ENCODE measurements around the gene CNPPD1.

The CNPPD1 gene

DNA sequence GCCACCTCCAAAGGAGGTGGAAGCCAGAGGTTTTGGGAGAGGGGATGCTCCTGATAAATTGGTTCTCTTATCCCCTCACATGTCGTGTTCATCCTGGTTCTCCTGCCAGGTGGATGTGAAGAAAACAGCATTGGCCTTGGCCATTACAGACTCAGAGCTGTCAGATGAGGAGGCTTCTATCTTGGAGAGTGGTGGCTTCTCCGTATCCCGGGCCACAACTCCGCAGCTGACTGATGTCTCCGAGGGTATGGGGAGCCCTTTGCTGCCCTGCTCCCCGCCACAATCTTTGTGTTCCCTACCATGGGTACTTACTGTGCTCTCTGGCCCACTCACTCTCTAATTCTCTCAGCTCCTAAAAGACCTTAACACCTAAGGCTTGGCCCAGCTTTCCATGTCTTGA, 4.8 kb upstream of the CNPPD1 start:
- in situ Hi-C loops (cut with HindIII; ENCODE audit: low sequenced_read_pairs) = loop anchor here (5.0 kb wide), 2 partner anchors 44 to 61 kb away; no protein-coding TSS in a partner anchor

DNA sequence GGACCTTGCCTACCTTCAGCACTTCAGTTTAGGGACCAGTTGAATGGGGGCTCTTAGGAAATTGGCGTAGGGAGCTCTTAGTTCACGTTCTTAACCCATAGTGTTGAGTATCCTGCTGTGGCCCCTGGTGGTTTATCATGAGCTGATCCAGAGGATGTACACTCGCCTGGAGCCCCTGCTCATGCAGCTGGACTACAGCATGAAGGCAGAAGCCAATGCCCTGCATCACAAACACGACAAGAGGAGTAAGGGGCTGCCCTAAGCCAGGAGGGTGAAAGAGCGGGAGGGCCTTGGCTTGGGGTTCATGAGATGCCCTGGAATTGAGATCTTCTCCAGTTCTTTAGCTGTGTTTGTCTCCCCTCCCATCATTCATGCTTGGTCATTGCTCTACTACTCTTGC, 4.2 kb upstream of the CNPPD1 start:
- in situ Hi-C loops (cut with HindIII; ENCODE audit: low sequenced_read_pairs) = loop anchor here (5.0 kb wide), 2 partner anchors 44 to 61 kb away; no protein-coding TSS in a partner anchor

GRCh38 chr2:219179601-219180465, 3.1 kb upstream of the CNPPD1 start:
- in situ Hi-C loops (cut with HindIII; ENCODE audit: low sequenced_read_pairs) = loop anchor here (5.0 kb wide), 2 partner anchors 43 to 62 kb away; no protein-coding TSS in a partner anchor

- in situ Hi-C loops (cut with HindIII; ENCODE audit: low sequenced_read_pairs) = no loop called here
These were observed 1.9 kb upstream of the CNPPD1 start for GRCh38 chr2:219178377-219179175.

- in situ Hi-C loops (cut with HindIII; ENCODE audit: low sequenced_read_pairs) = no loop called here
These were observed 1.0 kb upstream of the CNPPD1 start, which contains the start of gene RETREG2 for GRCh38 chr2:219177552-219178376. Gene RETREG2, plus strand, starts transcription at chr2:219178275. Its CDS starts 78 bp downstream, at chr2:219178353.

DNA sequence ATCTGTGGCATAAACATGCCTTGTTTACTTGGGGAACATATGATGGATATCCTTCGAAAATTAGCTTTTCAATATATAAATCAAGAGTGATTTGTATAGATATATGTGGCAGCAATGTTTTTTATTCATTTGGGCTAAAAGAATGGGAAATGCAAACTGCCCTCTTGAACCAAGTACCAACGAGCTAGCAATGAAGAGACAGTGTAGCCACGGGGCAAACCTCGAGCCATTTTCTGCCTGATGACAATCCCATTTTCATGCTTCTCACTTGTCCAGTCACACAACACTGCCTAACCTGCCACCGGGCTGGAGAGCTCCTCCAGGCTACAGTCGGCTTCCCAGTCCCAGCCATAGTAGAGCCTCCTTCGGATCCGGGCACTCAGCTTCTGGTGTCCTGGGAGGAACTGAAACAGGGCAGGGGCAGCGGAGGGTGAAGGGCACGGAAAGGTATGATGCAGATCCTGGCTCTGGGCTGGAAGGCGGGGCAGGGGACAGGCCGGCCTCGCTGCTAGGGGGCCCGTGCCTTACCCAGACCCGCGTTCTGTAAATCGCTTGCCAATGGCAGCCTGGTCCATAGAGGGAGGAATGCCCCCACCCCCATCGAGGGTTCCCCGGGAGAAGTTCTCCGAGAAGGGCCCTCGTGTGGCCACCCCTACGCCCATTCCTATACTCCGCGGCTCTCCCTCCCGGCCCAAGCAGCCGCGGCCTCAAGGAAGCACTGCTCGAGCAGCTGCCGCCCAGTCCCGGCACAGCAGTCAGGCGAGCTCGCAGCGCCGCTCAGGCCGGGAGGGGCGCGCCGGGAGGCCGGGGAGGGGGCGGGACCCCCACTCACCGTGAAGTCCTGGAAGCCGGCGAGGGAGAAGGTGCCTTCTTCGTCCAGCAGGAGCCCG, 552 bp downstream of the CNPPD1 start:
- in situ Hi-C loops (cut with HindIII; ENCODE audit: low sequenced_read_pairs) = no loop called here

DNA sequence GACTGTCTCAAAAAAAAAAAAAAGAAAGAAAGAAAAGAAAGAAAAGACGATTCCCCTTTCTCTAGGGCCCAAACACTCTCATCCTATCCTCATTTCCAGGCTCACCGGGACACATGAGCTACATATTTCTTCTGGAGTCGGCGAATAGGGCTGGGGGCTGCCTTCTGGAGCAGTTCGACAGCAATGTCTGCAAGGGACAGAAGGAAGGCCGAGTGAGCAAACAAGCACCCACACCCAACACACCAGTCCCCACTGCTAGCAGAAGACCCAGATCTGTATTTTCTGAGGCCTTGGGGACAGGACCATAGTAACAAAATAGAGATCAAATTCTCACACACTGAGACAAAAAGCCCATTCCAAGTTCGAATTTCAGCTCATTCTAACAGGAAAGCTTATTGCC, 1.2 kb downstream of the CNPPD1 start:
- in situ Hi-C loops (cut with HindIII; ENCODE audit: low sequenced_read_pairs) = no loop called here

GRCh38 chr2:219174801-219175200, 1.9 kb downstream of the CNPPD1 start:
- in situ Hi-C loops (cut with HindIII; ENCODE audit: low sequenced_read_pairs) = no loop called here

- in situ Hi-C loops (cut with HindIII; ENCODE audit: low sequenced_read_pairs) = no loop called here
These were observed 2.6 kb downstream of the CNPPD1 start for GRCh38 chr2:219174146-219174545.

- in situ Hi-C loops (cut with HindIII; ENCODE audit: low sequenced_read_pairs) = no loop called here
These were observed 3.5 kb downstream of the CNPPD1 start for GRCh38 chr2:219173176-219173575.

- in situ Hi-C loops (cut with HindIII; ENCODE audit: low sequenced_read_pairs) = no loop called here
These were observed 4.2 kb downstream of the CNPPD1 start for GRCh38 chr2:219172231-219173154.

- in situ Hi-C loops (cut with HindIII; ENCODE audit: low sequenced_read_pairs) = no loop called here
These were observed 5.5 kb downstream of the CNPPD1 start for GRCh38 chr2:219171231-219171651.

DNA sequence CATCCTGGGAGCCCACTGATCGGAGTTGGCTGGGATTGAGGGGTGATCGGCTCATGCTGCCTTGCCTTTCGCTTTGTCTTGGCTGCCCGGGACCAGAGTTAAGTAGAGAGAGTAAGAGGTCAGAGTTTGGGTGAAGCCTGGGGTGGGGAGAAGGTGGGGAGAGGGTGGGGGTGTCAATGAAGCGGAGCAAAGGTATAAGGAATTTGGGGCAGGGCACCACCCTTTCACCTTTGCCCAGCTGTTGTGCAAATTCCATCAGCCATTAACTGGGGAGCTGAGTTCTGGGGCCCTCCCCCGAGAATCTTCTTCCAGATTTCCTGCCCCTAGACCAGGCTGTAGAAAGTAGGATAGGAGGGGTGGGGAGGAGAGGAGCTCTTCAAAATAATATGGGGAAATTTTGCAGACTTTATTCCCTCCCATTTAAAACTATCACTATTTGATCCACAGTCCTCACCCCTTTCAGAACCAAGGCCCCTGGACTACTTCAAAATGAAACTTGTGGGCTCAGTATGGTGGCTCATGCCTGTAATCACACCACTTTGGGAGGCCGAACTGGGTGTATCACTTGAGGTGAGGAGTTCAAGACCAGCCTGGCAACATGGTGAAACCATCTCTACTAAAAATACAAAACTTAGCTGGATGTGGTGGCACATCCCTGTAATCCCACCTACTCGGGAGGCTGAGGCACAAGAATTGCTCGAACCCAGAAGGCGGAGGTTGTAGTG, 6.6 kb downstream of the CNPPD1 start, which contains the start of gene SLC23A3:
Gene SLC23A3 (minus strand): TSS at position 100 of the 725 bp plus-strand sequence. CDS start 45 bp downstream, at position 55.
- in situ Hi-C loops (cut with HindIII; ENCODE audit: low sequenced_read_pairs) = no loop called here

GRCh38 chr2:219168932-219169331, 7.8 kb downstream of the CNPPD1 start:
- in situ Hi-C loops (cut with HindIII; ENCODE audit: low sequenced_read_pairs) = no loop called here

DNA sequence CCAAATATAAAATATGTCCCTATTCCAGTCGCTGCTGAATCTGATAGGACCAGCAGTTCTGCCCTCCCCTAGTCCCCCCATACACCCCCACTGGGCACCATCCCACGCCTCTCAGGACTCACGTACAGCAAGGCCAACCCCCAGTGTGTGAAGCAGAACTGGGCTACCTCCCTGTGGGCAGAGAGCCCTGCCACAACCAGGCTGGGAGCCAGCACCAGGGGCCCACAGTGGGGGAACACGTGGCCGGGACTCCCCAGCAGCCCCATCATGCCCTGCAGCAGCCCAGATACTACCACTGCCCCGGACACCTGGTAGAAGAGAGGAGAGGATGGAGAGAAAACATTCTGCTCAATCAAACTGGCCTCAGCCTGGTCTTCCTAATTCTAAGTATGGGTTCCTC, 8.2 kb downstream of the CNPPD1 start:
- in situ Hi-C loops (cut with HindIII; ENCODE audit: low sequenced_read_pairs) = no loop called here

GRCh38 chr2:219167997-219168396, 8.7 kb downstream of the CNPPD1 start:
- in situ Hi-C loops (cut with HindIII; ENCODE audit: low sequenced_read_pairs) = no loop called here

DNA sequence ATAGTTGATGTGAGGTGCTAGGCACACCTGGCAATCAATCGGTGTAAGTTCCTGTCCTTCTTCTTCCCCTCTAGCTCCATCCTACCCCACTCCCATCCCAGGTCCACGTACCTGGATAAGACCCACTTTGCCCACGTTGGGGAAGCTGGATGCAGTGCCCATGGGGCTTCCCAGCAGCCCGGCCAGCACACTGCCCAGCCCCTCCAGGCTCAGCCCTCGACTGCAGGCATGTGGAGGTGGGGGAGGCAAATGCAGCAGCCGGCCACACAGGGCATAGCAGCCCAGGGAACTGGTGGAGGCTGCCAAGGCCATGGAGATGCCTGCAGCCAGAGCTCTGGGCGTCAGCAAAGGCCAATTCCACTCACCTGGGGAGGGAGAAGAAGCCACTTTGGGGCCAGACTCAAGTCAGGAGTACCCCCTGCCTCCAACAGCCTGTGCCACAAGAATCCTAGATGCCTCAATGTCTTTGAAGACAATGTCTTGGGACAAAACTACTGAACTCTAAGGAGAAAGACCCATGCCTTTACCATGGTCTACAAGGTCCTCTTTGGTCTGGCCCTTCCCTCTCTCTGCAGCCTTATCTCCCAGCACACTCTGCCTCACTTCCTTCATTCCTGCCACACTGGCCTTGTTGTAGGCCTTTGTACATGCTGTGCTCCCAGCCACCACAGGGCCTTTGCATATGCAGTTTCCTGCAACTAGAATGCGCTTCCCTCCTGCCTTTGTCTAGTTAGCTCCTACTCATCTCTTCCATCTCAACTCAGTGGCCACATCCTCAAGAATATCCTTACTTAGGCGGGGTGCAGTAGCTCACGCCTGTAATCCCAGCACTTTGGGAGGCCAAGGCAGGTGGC, 11.4 kb downstream of the CNPPD1 start:
- in situ Hi-C loops (cut with HindIII; ENCODE audit: low sequenced_read_pairs) = no loop called here
